Adrenal gland (tissue), 12 donors: ENCODE results near the gene NAA38. TPM values are rescaled to one million over a fixed set of nuclear protein-coding genes. Genes with fewer than 3 reads are reported as not detected.
A peak's percentile ranks its signal among the peaks of the same experiment; 100 is the strongest.

Experiments
- DNase-seq, 7 donors: peaks; one replicate each; pipeline ENCODE4 v3.0.0-alpha.2; 2019 to 2020
- H3K27ac ChIP-seq, 5 donors: fragments of 200-600 bp; sonication (generic) in 4 of 5; 1 replicate in 3 of 5; 2 replicates in 2 of 5; pipeline versions ENCODE4 v1.5.1 to v1.8.0; 2016 to 2020; ENCODE audit warnings: mild to moderate bottlenecking in 1 of 5
- H3K27me3 ChIP-seq: fragments of 200-600 bp; 2 replicates; pipeline ENCODE4 v1.8.0; 2021
- H3K36me3 ChIP-seq, 2 donors: fragments of 200-600 bp; replicated peaks in 1 of 2; 1 replicate in 1 of 2; 2 replicates in 1 of 2; pipeline versions ENCODE4 v1.5.1 to v1.8.0; 2018 to 2022
- H3K4me1 ChIP-seq, 2 donors: fragments of 200-600 bp; replicated peaks in 1 of 2; 1 replicate in 1 of 2; 2 replicates in 1 of 2; pipeline versions ENCODE4 v1.5.1 to v1.8.0; 2018 to 2021
- H3K4me3 ChIP-seq, 4 donors: fragments of 200-600 bp; sonication (generic) in 3 of 4; one replicate each; pipeline ENCODE4 v1.5.1; 2016 to 2018
- H3K9me3 ChIP-seq, 3 donors: fragments of 200-600 bp; sonication (generic) in 1 of 3; replicated peaks in 1 of 3; 1 replicate in 2 of 3; 2 replicates in 1 of 3; pipeline versions ENCODE4 v1.5.1 to v1.8.0; 2016 to 2021
- CTCF ChIP-seq, 6 experiments: fragments of 450-650 bp in 4 of 6; fragments of 200-600 bp in 2 of 6; sonication (generic) in 1 of 6; IDR thresholded peaks; 1 replicate in 5 of 6; 2 replicates in 1 of 6; pipeline versions ENCODE4 v1.5.1 to v1.8.0; 2016 to 2021; ENCODE audit warnings: antibody characterized with exemption in 6 of 6, mild to moderate bottlenecking in 2 of 6, moderate library complexity in 1 of 6
- POLR2A ChIP-seq, 2 donors: fragments of 450-650 bp; IDR thresholded peaks; one replicate each; pipeline ENCODE4 v1.6.1; 2017; ENCODE audit warnings: antibody characterized with exemption in 2 of 2, mild to moderate bottlenecking in 2 of 2, moderate library complexity in 1 of 2
- WGBS, 4 donors: extraction: QIAGEN DNeasy Blood & Tissue Kit in 2 of 4; methylation state at CpG; one replicate each; pipeline versions ENCODE4 v1.1.5 to v1.1.7; 2013 to 2017; 5-methylcytosine and 5-hydroxymethylcytosine counted together
- intact Hi-C, 2 donors: fragments of 100-400 bp; cut with DNase I; formaldehyde crosslinking; loops; one replicate each; pipeline versions ENCODE4 v1.14.1 to v1.15.0; 2022 to 2023
- polyA plus RNA-seq, 3 donors: library from polyadenylated mRNA; stranded (reverse); fragments of 200-250 nt in 2 of 3; fragments of 350-450 nt in 1 of 3; fragmentation: Illumina TruSeq in 1 of 3; extraction: RNeasy Lipid Tissue Mini Kit (QIAGEN cat#74804) in 1 of 3; gene quantifications; one replicate each; pipeline ENCODE4 v1.2.3, GENCODE V29; 2013 to 2014
- total RNA-seq, 9 donors: library from RNA; depleted of rRNA in 4 of 9; stranded (reverse); fragments of >200 nt in 4 of 9; fragments of 120-200 nt in 1 of 9; fragmentation: NEBNext Ultra II Directional in 1 of 9; extraction: Animal tissue kit (Norgen Biotek cat#: 25700) in 1 of 9; gene quantifications; one replicate each; pipeline versions ENCODE4 v1.1.0 to v1.2.4, GENCODE V29; 2013 to 2023
- donor health status: healthy with polysubstance abuse.
- donor health status: Bipolar disorder and iron deficiency.
- donor health status: DM: yes; HTN: yes; CAD: no.
- donor health status: DM: no; HTN: no; CAD: no.
- donor health status: DM: no; HTN: no; CAD: no.
- donor health status: DM: yes; HTN: yes; CAD: no.

NAA38 gene
- total and polyA plus RNA-seq, 12 donors = 34.5 to 424 (median 128) TPM

GRCh38 chr17:7893187-7893880 is 36.0 kb upstream of the NAA38 start:
- H3K36me3 ChIP-seq = peaks cover 0 to 69% of the 10 kb centered on the region in 2 donors

GRCh38 chr17:7889166-7889955 is 32.0 kb upstream of the NAA38 start:
- peak; percentile 98 to 99 (median 99) for DNase-seq
- TF ChIP-seq CTCF (IDR thresholded peaks at IDR 0.05) (peak; percentile 38 to 87 (median 72)), POLR2A (IDR thresholded peaks at IDR 0.05) (peak in 1 of 2 donors; percentile 63)
- Histone ChIP-seq H3K4me3 (no peak overlapping the region), H3K27me3 (no peaks in the 10 kb centered on the region), H3K9me3 (no peaks in the 10 kb centered on the region), H3K4me1 (peaks cover 38 to 39% of the 10 kb centered on the region in 2 donors), H3K27ac (peak overlapping the region; percentile 81 to 93 (median 90)), H3K36me3 (peaks cover 0 to 34% of the 10 kb centered on the region in 2 donors)
- intact Hi-C loops = no loop called here
- 25 to 37% (median 30%) methylated on average over 9 to 11 of the region's 11 CpGs for WGBS, 4 donors

More at GRCh38 chr17:7893187-7893880, 36.0 kb upstream of the NAA38 start:
- H3K4me3 ChIP-seq = no peak overlapping the region
- peaks cover 14 to 18% of the 10 kb centered on the region in 2 donors for H3K4me1 ChIP-seq
- TF ChIP-seq POLR2A (IDR thresholded peaks at IDR 0.05) = no peak
- no peak for TF ChIP-seq CTCF (IDR thresholded peaks at IDR 0.05)
- no peaks in the 10 kb centered on the region for H3K9me3 ChIP-seq
- H3K27ac ChIP-seq = no peak overlapping the region
- peak in 1 of 7 donors; percentile 10 for DNase-seq
- H3K27me3 ChIP-seq = no peaks in the 10 kb centered on the region
- intact Hi-C loops = no loop called here
- WGBS, 4 donors = 82 to 88% (median 84%) methylated on average over 10 to 15 of the region's 15 CpGs

GRCh38 chr17:7888184-7888920 is 31.0 kb upstream of the NAA38 start, which contains the start of gene CHD3:
Gene CHD3 (plus strand): TSS chr17:7888789. CDS start chr17:7889001, 212 bp downstream.
- Histone ChIP-seq H3K4me1 (peaks cover 38 to 44% of the 10 kb centered on the region in 2 donors), H3K9me3 (no peaks in the 10 kb centered on the region), H3K27ac (peak within 1 kb of the TSS; percentile 81 to 93 (median 90)), H3K4me3 (peak within 1 kb of the TSS in 3 of 4 donors; percentile 29 to 97 (median 38)), H3K36me3 (peaks cover 0 to 24% of the 10 kb centered on the region in 2 donors), H3K27me3 (no peaks in the 10 kb centered on the region)
- peak in 3 of 7 donors; percentile 4 to 58 (median 36) for DNase-seq
- TF ChIP-seq POLR2A (IDR thresholded peaks at IDR 0.05) (no peak), CTCF (IDR thresholded peaks at IDR 0.05) (no peak)
- intact Hi-C loops = no loop called here
- WGBS, 4 donors = 40 to 54% (median 46%) methylated on average over 15 to 18 of the region's 18 CpGs
